Measurements from ENCODE around the gene ZFAND6. TPM values are rescaled to one million over a fixed set of nuclear protein-coding genes. Genes with fewer than 3 reads are reported as not detected.

The ZFAND6 gene
- total and polyA plus RNA-seq, 7 experiments from 2014 or later = 51.0 to 113 (median 79.8) TPM

DNA sequence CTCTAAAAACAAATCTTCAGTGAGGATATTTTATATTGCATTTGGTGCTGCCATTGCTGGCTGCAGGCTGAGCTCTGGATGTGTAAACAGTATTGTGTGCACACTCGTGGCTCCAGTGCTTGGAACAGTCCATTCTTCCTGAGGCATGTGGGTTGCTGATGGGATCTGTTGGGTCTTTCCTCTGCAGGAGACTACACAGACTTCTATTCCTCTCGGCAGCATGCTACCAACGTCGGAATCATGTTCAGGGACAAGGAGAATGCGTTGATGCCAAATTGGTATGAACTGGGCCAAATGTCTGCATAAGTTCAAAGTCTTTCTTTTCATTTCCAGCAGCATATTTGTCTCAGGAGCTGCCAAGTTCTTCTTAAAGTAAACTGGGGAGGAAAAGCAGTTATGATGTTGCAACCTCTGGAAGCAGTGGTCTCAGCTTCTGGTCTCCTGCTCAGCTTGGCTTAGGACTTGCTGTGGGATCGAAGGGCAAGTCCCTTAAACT lies 102.6 kb downstream of the ZFAND6 start:
- Mint-ChIP-seq H3K4me1 (peaks cover 8 to 29% (median 10%) of the 10 kb centered on the region in 7 donors), H3K27me3 (no peaks in the 10 kb centered on the region), H3K27ac (no peak overlapping the region), H3K9me3 (no peaks in the 10 kb centered on the region), H3K36me3 (peaks cover 0 to 49% (median 16%) of the 10 kb centered on the region in 5 donors), H3K4me3 (no peak overlapping the region)
- H3K27me3 ChIP-seq (ENCODE audit: control insufficient read depth in 2 of 2, insufficient read depth in 2 of 2, low read length in 2 of 2) = no peaks in the 10 kb centered on the region
- H3K9me3 ChIP-seq (ENCODE audit: control insufficient read depth in 2 of 3, low read length in 3 of 3) = no peaks in the 10 kb centered on the region
- H3K27ac ChIP-seq (ENCODE audit: low read depth, low read length) = no peak overlapping the region
- H3K36me3 ChIP-seq (ENCODE audit: control insufficient read depth in 2 of 3, insufficient read depth in 3 of 3, low read length in 3 of 3) = peaks cover 0 to 16% (median 0%) of the 10 kb centered on the region in 3 experiments
- no peak overlapping the region for H3K4me3 ChIP-seq (ENCODE audit: low read length)
- no peak for DNase-seq
- CTCF ChIA-PET = no interaction called here
- POLR2A ChIA-PET = no interaction called here
- intact Hi-C loops (cut with micrococcal nuclease) = no loop called here
- H3K4me1 ChIP-seq (ENCODE audit: control insufficient read depth in 2 of 2, insufficient read depth in 2 of 2, low read length in 2 of 2) = peaks cover 0 to 3% of the 10 kb centered on the region in 2 donors
- ATAC-seq = no peak

GRCh38 chr15:80163217-80163616 lies 103.7 kb downstream of the ZFAND6 start:
- no peaks in the 10 kb centered on the region for H3K9me3 Mint-ChIP-seq
- no peak overlapping the region for H3K27ac ChIP-seq (ENCODE audit: low read depth, low read length)
- H3K4me1 ChIP-seq (ENCODE audit: control insufficient read depth in 2 of 2, insufficient read depth in 2 of 2, low read length in 2 of 2) = peaks cover 0 to 3% of the 10 kb centered on the region in 2 donors
- H3K36me3 Mint-ChIP-seq = peaks cover 0 to 49% (median 16%) of the 10 kb centered on the region in 5 donors
- intact Hi-C loops (cut with micrococcal nuclease) = no loop called here
- CTCF ChIA-PET = no interaction called here
- H3K27me3 ChIP-seq (ENCODE audit: control insufficient read depth in 2 of 2, insufficient read depth in 2 of 2, low read length in 2 of 2) = no peaks in the 10 kb centered on the region
- H3K4me1 Mint-ChIP-seq = peaks cover 8 to 28% (median 10%) of the 10 kb centered on the region in 7 donors
- no peaks in the 10 kb centered on the region for H3K9me3 ChIP-seq (ENCODE audit: control insufficient read depth in 2 of 3, low read length in 3 of 3)
- DNase-seq (no peak), ATAC-seq (no peak)
- no peak overlapping the region for H3K27ac Mint-ChIP-seq
- no peak overlapping the region for H3K4me3 ChIP-seq (ENCODE audit: low read length)
- no peak overlapping the region for H3K4me3 Mint-ChIP-seq
- H3K36me3 ChIP-seq (ENCODE audit: control insufficient read depth in 2 of 3, insufficient read depth in 3 of 3, low read length in 3 of 3) = peaks cover 0 to 16% (median 0%) of the 10 kb centered on the region in 3 experiments
- no peaks in the 10 kb centered on the region for H3K27me3 Mint-ChIP-seq
- POLR2A ChIA-PET = no interaction called here

DNA sequence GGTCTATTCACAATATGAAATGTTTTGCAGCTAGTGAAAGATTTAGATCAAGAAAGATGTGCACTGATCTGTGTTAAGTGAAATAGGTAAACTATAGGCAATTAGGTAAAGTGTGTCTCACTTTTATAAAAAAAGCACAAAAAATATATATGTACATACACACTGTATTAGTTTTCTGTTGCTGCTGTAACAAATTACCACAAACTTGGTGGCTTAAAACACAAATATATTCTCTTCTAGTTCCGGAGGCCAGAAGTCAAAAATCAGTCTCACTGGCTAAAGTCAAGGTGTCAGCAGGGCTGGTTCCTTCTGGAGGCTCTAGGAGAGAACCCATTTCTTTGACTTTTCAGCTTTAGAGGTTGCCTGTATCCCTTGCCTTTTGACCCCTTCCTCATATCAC lies 104.4 kb downstream of the ZFAND6 start:
- ChIA-PET CTCF (no interaction called here), POLR2A (no interaction called here)
- H3K9me3 ChIP-seq (ENCODE audit: control insufficient read depth in 2 of 3, low read length in 3 of 3) = no peaks in the 10 kb centered on the region
- H3K4me1 Mint-ChIP-seq = peaks cover 8 to 24% (median 10%) of the 10 kb centered on the region in 7 donors
- H3K9me3 Mint-ChIP-seq = no peaks in the 10 kb centered on the region
- H3K4me3 Mint-ChIP-seq = no peak overlapping the region
- H3K27ac Mint-ChIP-seq = no peak overlapping the region
- ATAC-seq = no peak
- intact Hi-C loops (cut with micrococcal nuclease) = no loop called here
- H3K27me3 Mint-ChIP-seq = no peaks in the 10 kb centered on the region
- H3K27me3 ChIP-seq (ENCODE audit: control insufficient read depth in 2 of 2, insufficient read depth in 2 of 2, low read length in 2 of 2) = no peaks in the 10 kb centered on the region
- no peak overlapping the region for H3K27ac ChIP-seq (ENCODE audit: low read depth, low read length)
- H3K36me3 ChIP-seq (ENCODE audit: control insufficient read depth in 2 of 3, insufficient read depth in 3 of 3, low read length in 3 of 3) = peaks cover 0 to 16% (median 0%) of the 10 kb centered on the region in 3 experiments
- no peak for DNase-seq
- no peak overlapping the region for H3K4me3 ChIP-seq (ENCODE audit: low read length)
- H3K4me1 ChIP-seq (ENCODE audit: control insufficient read depth in 2 of 2, insufficient read depth in 2 of 2, low read length in 2 of 2) = peaks cover 0 to 3% of the 10 kb centered on the region in 2 donors
- H3K36me3 Mint-ChIP-seq = peaks cover 0 to 51% (median 20%) of the 10 kb centered on the region in 5 donors

GRCh38 chr15:80167936-80168335 lies 108.5 kb downstream of the ZFAND6 start:
- ATAC-seq (no peak), DNase-seq (no peak)
- Mint-ChIP-seq H3K36me3 (peaks cover 0 to 23% (median 19%) of the 10 kb centered on the region in 5 donors), H3K4me3 (no peak overlapping the region), H3K27me3 (no peaks in the 10 kb centered on the region), H3K4me1 (peaks cover 0 to under 1% (median 0%) of the 10 kb centered on the region in 7 donors), H3K27ac (no peak overlapping the region), H3K9me3 (no peaks in the 10 kb centered on the region)
- H3K4me3 ChIP-seq (ENCODE audit: low read length) = no peak overlapping the region
- intact Hi-C loops (cut with micrococcal nuclease) = no loop called here
- ChIA-PET POLR2A (no interaction called here), CTCF (no interaction called here)
- peaks cover 0 to under 1% (median 0%) of the 10 kb centered on the region in 3 experiments for H3K36me3 ChIP-seq (ENCODE audit: control insufficient read depth in 2 of 3, insufficient read depth in 3 of 3, low read length in 3 of 3)
- H3K4me1 ChIP-seq (ENCODE audit: control insufficient read depth in 2 of 2, insufficient read depth in 2 of 2, low read length in 2 of 2) = no peaks in the 10 kb centered on the region
- H3K9me3 ChIP-seq (ENCODE audit: control insufficient read depth in 2 of 3, low read length in 3 of 3) = no peaks in the 10 kb centered on the region
- no peak overlapping the region for H3K27ac ChIP-seq (ENCODE audit: low read depth, low read length)
- H3K27me3 ChIP-seq (ENCODE audit: control insufficient read depth in 2 of 2, insufficient read depth in 2 of 2, low read length in 2 of 2) = no peaks in the 10 kb centered on the region

- ATAC-seq = no peak
Measured at GRCh38 chr15:80168421-80168820, 108.9 kb downstream of the ZFAND6 start.

DNA sequence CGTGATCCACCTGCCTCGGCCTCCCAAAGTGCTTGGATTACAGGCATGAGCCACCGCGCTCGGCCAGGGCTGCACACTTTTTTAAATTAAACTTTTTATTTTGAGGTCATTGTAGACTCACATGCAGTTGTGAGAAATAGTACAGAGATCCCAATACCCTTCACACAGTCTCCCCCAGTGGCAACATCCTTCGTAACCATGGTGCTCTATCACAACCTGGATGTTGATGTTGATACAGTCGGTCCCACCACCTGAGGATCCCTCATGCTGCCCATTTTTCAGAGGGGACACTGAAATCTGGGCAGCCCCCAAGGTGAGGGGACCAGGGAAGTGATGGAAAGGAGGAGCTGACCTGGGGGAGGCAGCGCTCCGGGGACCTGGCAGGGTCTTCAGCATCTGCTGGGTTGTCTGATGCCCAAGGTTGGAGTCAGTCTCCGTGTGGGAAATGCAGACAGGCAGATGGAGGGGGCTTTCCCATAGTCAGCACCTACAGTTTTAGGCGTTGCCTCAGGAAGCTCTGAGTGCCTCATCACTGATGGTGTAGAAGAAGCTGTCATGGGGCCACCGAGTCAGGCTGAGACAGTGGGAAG lies 110.4 kb downstream of the ZFAND6 start:
- ChIA-PET CTCF (no interaction called here), POLR2A (no interaction called here)
- H3K36me3 ChIP-seq (ENCODE audit: control insufficient read depth in 2 of 3, insufficient read depth in 3 of 3, low read length in 3 of 3) = no peaks in the 10 kb centered on the region
- intact Hi-C loops (cut with micrococcal nuclease) = loop anchor here (5.0 kb wide), 2 partner anchors 248 to 318 kb away; no protein-coding TSS in a partner anchor
- ATAC-seq (no peak), DNase-seq (no peak)
- H3K27ac Mint-ChIP-seq = no peak overlapping the region
- no peaks in the 10 kb centered on the region for H3K27me3 Mint-ChIP-seq
- H3K36me3 Mint-ChIP-seq = peaks cover 0 to 13% (median 6%) of the 10 kb centered on the region in 5 donors
- H3K27ac ChIP-seq (ENCODE audit: low read depth, low read length) = no peak overlapping the region
- no peak overlapping the region for H3K4me3 ChIP-seq (ENCODE audit: low read length)
- no peaks in the 10 kb centered on the region for H3K4me1 ChIP-seq (ENCODE audit: control insufficient read depth in 2 of 2, insufficient read depth in 2 of 2, low read length in 2 of 2)
- H3K4me3 Mint-ChIP-seq = no peak overlapping the region
- H3K27me3 ChIP-seq (ENCODE audit: control insufficient read depth in 2 of 2, insufficient read depth in 2 of 2, low read length in 2 of 2) = no peaks in the 10 kb centered on the region
- H3K9me3 Mint-ChIP-seq = no peaks in the 10 kb centered on the region
- H3K9me3 ChIP-seq (ENCODE audit: control insufficient read depth in 2 of 3, low read length in 3 of 3) = no peaks in the 10 kb centered on the region
- peaks cover 0 to 2% (median 0%) of the 10 kb centered on the region in 7 donors for H3K4me1 Mint-ChIP-seq

More at GRCh38 chr15:80168421-80168820, 108.9 kb downstream of the ZFAND6 start:
- H3K27me3 ChIP-seq (ENCODE audit: control insufficient read depth in 2 of 2, insufficient read depth in 2 of 2, low read length in 2 of 2) = no peaks in the 10 kb centered on the region
- Mint-ChIP-seq H3K36me3 (peaks cover 0 to 19% (median 18%) of the 10 kb centered on the region in 5 donors), H3K27me3 (no peaks in the 10 kb centered on the region), H3K4me3 (no peak overlapping the region), H3K9me3 (no peaks in the 10 kb centered on the region), H3K4me1 (no peaks in the 10 kb centered on the region), H3K27ac (no peak overlapping the region)
- POLR2A ChIA-PET = interaction anchor here (0.6 kb wide), 1 partner anchor 1295 kb away, joined by 3 read pairs; no protein-coding TSS in a partner anchor
- CTCF ChIA-PET = no interaction called here
- intact Hi-C loops (cut with micrococcal nuclease) = no loop called here
- H3K4me1 ChIP-seq (ENCODE audit: control insufficient read depth in 2 of 2, insufficient read depth in 2 of 2, low read length in 2 of 2) = no peaks in the 10 kb centered on the region
- no peak for DNase-seq
- no peaks in the 10 kb centered on the region for H3K9me3 ChIP-seq (ENCODE audit: control insufficient read depth in 2 of 3, low read length in 3 of 3)
- no peak overlapping the region for H3K4me3 ChIP-seq (ENCODE audit: low read length)
- no peak overlapping the region for H3K27ac ChIP-seq (ENCODE audit: low read depth, low read length)
- H3K36me3 ChIP-seq (ENCODE audit: control insufficient read depth in 2 of 3, insufficient read depth in 3 of 3, low read length in 3 of 3) = no peaks in the 10 kb centered on the region

- no peaks in the 10 kb centered on the region for H3K27me3 ChIP-seq (ENCODE audit: control insufficient read depth in 2 of 2, insufficient read depth in 2 of 2, low read length in 2 of 2)
- DNase-seq (no peak), ATAC-seq (no peak)
- CTCF ChIA-PET = no interaction called here
- POLR2A ChIA-PET = no interaction called here
- H3K4me3 Mint-ChIP-seq = no peak overlapping the region
- H3K9me3 ChIP-seq (ENCODE audit: control insufficient read depth in 2 of 3, low read length in 3 of 3) = no peaks in the 10 kb centered on the region
- H3K9me3 Mint-ChIP-seq = no peaks in the 10 kb centered on the region
- no peak overlapping the region for H3K27ac ChIP-seq (ENCODE audit: low read depth, low read length)
- H3K36me3 Mint-ChIP-seq = peaks cover 0 to 15% (median 6%) of the 10 kb centered on the region in 5 donors
- H3K27me3 Mint-ChIP-seq = no peaks in the 10 kb centered on the region
- H3K4me1 ChIP-seq (ENCODE audit: control insufficient read depth in 2 of 2, insufficient read depth in 2 of 2, low read length in 2 of 2) = no peaks in the 10 kb centered on the region
- intact Hi-C loops (cut with micrococcal nuclease) = loop anchor here (5.0 kb wide), 2 partner anchors 248 to 318 kb away; no protein-coding TSS in a partner anchor
- peaks cover 0 to 2% (median 0%) of the 10 kb centered on the region in 7 donors for H3K4me1 Mint-ChIP-seq
- no peak overlapping the region for H3K27ac Mint-ChIP-seq
- H3K36me3 ChIP-seq (ENCODE audit: control insufficient read depth in 2 of 3, insufficient read depth in 3 of 3, low read length in 3 of 3) = no peaks in the 10 kb centered on the region
- H3K4me3 ChIP-seq (ENCODE audit: low read length) = no peak overlapping the region
Measured at GRCh38 chr15:80170596-80170995, 111.1 kb downstream of the ZFAND6 start.

Data from naive thymus-derived CD4-positive, alpha-beta T cell (primary cell).